ENCODE measurements around the gene CNOT1. TPM values are rescaled to one million over a fixed set of nuclear protein-coding genes. Genes with fewer than 3 reads are reported as not detected.
A peak's percentile ranks its signal among the peaks of the same experiment; 100 is the strongest.

CNOT1 gene
- total RNA-seq, 1 experiment from 2014 or later, result 273 TPM

DNA sequence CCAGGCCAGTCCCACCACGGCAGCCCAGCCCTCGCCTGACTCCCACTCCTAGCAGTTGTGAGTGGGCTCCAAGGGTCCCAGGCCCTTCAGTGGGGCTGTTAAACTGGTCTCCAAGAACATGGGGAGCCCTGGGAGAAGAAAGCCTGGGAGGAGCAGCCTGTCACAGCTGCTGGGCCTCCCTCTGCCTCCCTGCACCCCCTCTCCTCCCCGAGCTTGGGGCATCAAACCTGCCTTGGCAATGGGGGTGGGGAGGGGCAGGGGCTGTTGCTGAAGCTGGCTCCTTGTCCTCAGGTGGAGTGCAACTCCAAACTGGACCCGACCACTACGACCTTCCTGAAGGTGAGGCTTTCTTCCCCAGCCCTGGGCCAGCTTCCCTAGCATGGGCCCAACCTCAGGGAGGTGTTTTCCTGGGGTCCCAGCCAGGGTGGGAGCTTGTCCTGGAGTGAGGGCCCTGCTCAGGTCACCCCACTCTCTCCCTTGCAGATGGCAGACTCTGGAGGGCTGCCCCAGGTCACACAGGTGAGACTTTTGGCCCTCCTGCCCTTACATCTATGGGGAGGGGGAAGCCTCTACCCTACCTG is 120.9 kb downstream of the CNOT1 start:
- DNase-seq (ENCODE audit: low spot score), result no peak
- in situ Hi-C loops (cut with HindIII; ENCODE audit: low sequenced_read_pairs), result no loop called here

DNA sequence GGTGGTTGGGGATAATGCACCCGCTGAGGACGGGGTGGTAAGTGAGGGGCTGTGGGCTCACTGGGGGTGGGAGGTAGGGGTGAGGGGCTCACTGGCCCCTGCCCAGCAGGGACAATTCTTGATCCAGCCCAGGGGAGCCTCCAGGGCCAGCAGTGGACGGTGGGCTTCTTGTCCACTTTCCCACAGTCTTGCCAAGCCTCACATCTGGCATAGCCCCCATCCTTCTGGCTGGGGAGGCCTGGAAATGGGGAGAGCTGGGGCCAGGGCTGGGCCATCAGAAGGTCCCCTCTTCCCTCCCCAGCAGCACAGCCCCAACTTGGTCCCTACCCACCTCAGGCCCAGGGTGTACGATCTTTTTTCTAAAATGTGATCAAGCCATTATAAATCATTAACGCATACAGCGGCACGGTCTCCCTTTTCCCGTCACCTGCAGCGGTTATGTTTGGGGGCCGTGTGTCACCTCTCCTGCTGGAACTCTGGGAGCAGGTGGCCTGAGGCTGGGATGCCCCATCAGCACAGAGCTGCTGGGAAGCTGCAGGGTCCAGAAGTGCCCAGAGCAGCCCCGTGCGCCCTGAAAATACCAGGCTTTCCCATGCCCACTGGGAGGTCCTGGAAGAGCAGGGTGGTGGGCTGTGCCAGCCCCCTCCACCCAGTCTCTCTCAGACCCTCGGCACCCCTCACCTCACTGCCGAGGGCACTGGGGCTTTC is 121.5 kb downstream of the CNOT1 start:
- in situ Hi-C loops (cut with HindIII; ENCODE audit: low sequenced_read_pairs), result no loop called here
- DNase-seq (ENCODE audit: low spot score), result no peak

DNA sequence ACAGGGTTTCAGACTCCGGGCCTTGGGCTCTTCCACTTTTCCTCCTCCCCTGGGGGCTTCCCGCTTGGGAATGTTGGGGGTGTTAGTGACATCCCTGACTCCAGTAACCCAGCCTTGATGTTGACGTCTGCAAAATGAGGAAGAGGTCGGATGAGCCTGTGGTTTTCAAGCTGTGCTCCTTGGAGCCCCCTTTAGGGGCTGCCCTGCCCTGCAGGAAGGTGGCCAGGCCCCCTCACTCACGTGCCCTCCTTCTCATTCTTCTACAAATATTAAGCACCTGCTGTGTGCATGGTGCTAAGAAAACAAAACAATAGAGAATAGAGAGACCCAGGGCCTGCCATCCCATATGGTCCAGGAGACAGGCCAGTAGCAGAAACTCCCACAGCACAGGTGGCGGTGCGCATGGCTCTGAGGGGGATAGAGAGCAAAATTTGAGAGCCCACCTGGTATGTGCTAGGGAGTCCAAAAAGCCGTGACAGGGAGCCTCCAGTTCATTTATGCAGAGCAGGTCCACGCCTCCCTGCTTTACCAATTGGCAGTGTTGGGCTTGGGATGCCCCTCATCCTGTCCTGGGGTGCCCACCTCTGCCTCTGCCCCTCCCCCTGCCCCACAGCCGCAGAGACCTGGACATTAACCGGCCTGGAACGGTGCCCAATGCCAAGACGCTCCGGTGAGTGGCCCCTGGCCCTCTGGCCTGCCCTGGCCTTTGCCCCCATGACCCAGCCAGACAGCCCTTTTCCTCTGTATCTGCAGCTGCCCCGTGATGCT is 122.2 kb downstream of the CNOT1 start:
- in situ Hi-C loops (cut with HindIII; ENCODE audit: low sequenced_read_pairs), result no loop called here
- no peak for DNase-seq (ENCODE audit: low spot score)

GRCh38 chr16:58506241-58507194 is 123.1 kb downstream of the CNOT1 start:
- DNase-seq (ENCODE audit: low spot score), result no peak
- in situ Hi-C loops (cut with HindIII; ENCODE audit: low sequenced_read_pairs), result no loop called here

- no peak for DNase-seq (ENCODE audit: low spot score)
- in situ Hi-C loops (cut with HindIII; ENCODE audit: low sequenced_read_pairs), result no loop called here
These were observed 125.5 kb downstream of the CNOT1 start for GRCh38 chr16:58503863-58504688.

DNA sequence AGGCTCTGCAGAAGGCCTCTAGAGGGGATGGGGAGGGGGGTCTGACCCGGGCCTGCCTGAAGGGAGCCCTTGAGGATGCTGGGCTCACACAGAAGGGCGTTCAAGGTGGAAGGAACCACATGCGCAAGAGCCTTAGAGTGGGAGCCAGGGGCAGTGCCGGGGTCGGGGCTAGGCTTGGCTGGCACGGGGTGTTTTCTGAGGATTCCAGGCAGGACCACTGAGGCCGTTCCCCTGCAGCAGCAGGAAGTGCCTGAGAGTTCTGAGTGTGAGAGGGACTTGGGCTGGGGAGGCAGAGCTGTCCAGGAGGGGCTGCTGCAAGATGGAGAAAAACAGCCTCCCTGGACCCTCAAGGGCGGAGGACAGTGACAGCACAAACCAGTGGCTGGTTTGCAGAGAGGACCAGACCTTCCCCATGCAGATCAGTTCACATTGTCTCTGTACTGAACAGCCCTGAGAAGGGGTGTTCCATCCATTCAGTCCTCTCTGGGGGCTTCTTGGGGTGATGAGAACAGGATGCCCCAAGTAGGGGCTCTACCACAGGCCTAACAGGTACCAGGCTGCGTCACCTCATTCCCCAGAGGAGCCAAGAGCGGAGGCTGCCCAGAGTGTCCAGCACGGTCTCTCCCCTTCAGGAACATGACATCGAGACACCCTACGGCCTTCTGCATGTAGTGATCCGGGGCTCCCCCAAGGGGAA is 126.3 kb downstream of the CNOT1 start:
- in situ Hi-C loops (cut with HindIII; ENCODE audit: low sequenced_read_pairs), result no loop called here
- no peak for DNase-seq (ENCODE audit: low spot score)

- no peak for DNase-seq (ENCODE audit: low spot score)
- in situ Hi-C loops (cut with HindIII; ENCODE audit: low sequenced_read_pairs), result no loop called here
These were observed 127.3 kb downstream of the CNOT1 start for GRCh38 chr16:58502217-58502921.

GRCh38 chr16:58501242-58502131 is 128.1 kb downstream of the CNOT1 start:
- peak; percentile 71 for DNase-seq (ENCODE audit: low spot score)
- in situ Hi-C loops (cut with HindIII; ENCODE audit: low sequenced_read_pairs), result no loop called here

GRCh38 chr16:58500430-58501241 is 129.0 kb downstream of the CNOT1 start:
- no peak for DNase-seq (ENCODE audit: low spot score)
- in situ Hi-C loops (cut with HindIII; ENCODE audit: low sequenced_read_pairs), result no loop called here

DNA sequence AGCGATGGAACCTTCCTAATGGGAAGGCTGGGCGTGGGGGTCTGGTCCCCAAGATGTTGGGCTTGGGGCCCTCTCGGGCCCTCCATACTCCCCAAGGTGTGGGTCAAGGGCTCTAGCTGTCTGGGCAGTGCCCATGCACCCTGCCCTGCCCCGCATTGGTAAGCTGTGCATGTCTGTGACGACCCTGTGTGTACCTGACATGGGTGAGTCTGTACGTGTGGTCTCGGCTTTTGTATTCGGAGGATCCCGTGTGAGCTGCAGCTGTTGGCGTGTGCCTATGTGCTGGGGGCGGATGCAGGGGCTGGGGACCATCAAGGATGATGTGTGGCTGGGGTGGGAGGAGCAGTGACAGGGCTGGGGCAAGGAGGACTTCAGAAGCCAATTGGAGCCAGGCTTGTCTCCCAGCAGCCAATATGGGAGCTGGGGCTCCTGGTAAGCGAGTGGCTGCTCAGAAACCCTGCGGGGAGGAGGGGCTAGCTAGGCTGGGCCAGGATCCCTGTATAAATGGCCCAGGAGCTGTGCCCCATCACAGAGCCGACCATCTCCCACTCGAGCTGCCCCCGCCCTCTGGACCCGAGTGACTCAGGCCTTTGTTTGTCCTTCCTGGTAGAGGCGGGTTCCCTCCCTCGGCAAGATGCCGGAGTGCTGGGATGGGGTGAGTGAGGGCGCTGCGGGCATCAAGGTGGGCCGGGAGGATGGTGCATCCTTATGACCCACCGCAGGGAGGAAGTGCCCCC is 129.8 kb downstream of the CNOT1 start, which contains the start of gene NDRG4:
Gene NDRG4 (plus strand): TSS at position 529 of the 737 bp plus-strand sequence. CDS start 106 bp downstream, at position 635.
- in situ Hi-C loops (cut with HindIII; ENCODE audit: low sequenced_read_pairs), result no loop called here
- peak; percentile 99 for DNase-seq (ENCODE audit: low spot score)

- in situ Hi-C loops (cut with HindIII; ENCODE audit: low sequenced_read_pairs), result no loop called here
- DNase-seq (ENCODE audit: low spot score), result no peak
These were observed 130.5 kb downstream of the CNOT1 start for GRCh38 chr16:58499092-58499511.

DNA sequence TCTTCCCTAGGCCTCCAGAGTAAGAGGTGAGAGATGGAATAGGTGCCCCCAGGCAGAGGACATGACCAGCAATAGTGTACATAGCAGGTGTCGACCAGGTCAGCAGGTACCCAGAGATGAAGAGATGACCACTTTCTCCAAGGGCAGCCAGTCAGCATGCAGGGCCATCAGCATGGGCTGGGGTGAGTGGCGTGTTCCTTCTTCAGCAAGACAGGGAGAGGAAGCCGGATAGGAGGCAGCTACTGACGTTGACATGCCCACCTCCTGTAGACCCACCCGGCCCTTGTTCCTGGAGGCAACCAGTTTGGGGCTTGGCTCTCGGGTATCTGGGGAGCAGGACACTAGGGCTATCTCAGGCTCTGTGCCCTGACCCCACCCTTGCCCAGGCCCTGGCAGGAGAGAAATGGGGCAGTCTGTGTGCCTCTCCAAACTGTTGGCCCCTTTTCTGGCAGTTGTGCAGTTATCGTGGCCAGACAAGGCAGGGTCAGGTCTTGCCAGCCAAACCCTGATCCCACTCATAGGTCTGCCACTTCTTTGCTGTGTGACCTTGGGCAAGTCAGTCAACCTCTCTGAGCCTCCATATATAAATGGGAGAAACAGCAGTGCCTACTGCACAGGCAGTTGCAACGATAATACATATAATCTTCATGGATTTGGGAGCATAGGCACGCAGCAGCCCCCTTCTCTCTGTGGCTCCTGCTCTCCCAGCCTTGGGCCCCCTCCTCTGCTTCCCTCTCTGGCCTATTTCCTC is 131.1 kb downstream of the CNOT1 start:
- in situ Hi-C loops (cut with HindIII; ENCODE audit: low sequenced_read_pairs), result no loop called here
- no peak for DNase-seq (ENCODE audit: low spot score)

DNA sequence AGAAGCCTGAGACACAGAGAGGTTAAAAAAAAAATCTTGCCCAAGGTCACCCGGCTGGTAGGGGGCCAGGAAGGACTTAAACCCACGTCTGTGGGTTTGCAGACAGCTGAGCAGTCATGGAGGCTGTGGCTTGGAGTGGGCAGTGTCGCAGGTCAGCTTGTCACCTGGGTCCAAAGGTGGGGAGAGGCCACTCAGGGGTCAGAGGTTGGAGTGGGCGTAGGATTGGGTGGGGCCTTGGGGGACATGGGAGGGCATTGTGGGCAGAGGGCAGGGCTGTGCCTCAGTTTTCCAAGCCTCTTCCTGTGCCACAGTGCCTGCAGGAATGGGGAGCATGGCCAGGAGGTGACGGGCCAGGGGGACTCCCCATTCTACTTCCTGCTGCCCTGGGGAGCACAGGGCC is 131.7 kb downstream of the CNOT1 start:
- DNase-seq (ENCODE audit: low spot score), result no peak
- in situ Hi-C loops (cut with HindIII; ENCODE audit: low sequenced_read_pairs), result no loop called here

DNA sequence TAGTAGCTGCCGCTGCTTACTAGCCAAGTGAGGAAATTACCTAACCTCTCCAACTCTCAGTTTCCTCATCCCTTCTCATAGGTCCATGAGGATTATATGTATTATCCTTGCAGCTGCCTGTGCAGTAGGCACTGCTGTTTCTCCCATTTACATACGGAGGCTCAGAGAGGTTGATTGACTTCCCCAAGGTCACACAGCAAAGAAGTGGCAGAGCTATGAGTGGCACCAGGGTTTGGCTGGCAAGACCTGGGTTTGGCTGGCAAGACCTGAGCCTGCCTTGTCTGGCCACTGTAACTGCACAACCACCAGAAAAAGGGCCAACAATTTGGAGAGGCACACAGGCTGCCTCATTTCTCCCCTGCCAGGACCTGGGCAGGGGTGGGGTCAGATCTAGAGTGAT is 132.2 kb downstream of the CNOT1 start:
- in situ Hi-C loops (cut with HindIII; ENCODE audit: low sequenced_read_pairs), result no loop called here

More for the DNA sequence above, 132.2 kb downstream of the CNOT1 start:
- no peak for DNase-seq (ENCODE audit: low spot score)
